Thyroid gland (tissue), 4 donors: Measurements from ENCODE around the gene OPTN. TPM values are rescaled to one million over a fixed set of nuclear protein-coding genes. Genes with fewer than 3 reads are reported as not detected.

Experiments
- DNase-seq, 2 donors: peaks; one replicate each; pipeline ENCODE4 v3.0.0-alpha.2; 2019
- H3K27ac ChIP-seq, 3 donors: fragments of 200-600 bp; sonication (generic); 1 replicate in 2 of 3; 2 replicates in 1 of 3; pipeline ENCODE4 v1.5.1; 2016 to 2019; ENCODE audit warnings: mild to moderate bottlenecking in 1 of 3, moderate library complexity in 1 of 3
- H3K27me3 ChIP-seq: fragments of 200-600 bp; sonication (generic); one replicate; pipeline ENCODE4 v1.5.1; 2019
- H3K36me3 ChIP-seq, 2 donors: fragments of 200-600 bp; sonication (generic); one replicate each; pipeline ENCODE4 v1.5.1; 2016 to 2019
- H3K4me1 ChIP-seq, 2 donors: fragments of 200-600 bp; sonication (generic); one replicate each; pipeline ENCODE4 v1.5.1; 2017 to 2019
- H3K4me3 ChIP-seq, 3 donors: fragments of 200-600 bp; sonication (generic); replicated peaks in 1 of 3; 1 replicate in 2 of 3; 2 replicates in 1 of 3; pipeline ENCODE4 v1.5.1; 2016; ENCODE audit warnings: mild to moderate bottlenecking in 1 of 3
- H3K9me3 ChIP-seq: fragments of 200-600 bp; sonication (generic); one replicate; pipeline ENCODE4 v1.5.1; 2017
- POLR2A ChIP-seq, 2 donors: fragments of 450-650 bp; IDR thresholded peaks; one replicate each; pipeline ENCODE4 v1.6.1; 2017; ENCODE audit warnings: antibody characterized with exemption in 2 of 2, mild to moderate bottlenecking in 2 of 2, moderate library complexity in 1 of 2
- WGBS, 2 donors: methylation state at CpG; one replicate each; pipeline ENCODE4 v1.1.5; 2017; 5-methylcytosine and 5-hydroxymethylcytosine counted together
- intact Hi-C: fragments of 100-400 bp; cut with DNase I; formaldehyde crosslinking; loops from one replicate; pipeline ENCODE4 v1.15.1; 2023
- total RNA-seq, 4 donors: library from RNA; depleted of rRNA; stranded (reverse); fragments of >200 nt; gene quantifications; one replicate each; pipeline ENCODE4 v1.2.3, GENCODE V29; 2016
- TF ChIP-seq, protein P1 (sequence below), 6 experiments: fragments of 200-600 bp in 3 of 6; fragments of 450-650 bp in 3 of 6; sonication (generic) in 3 of 6; IDR thresholded peaks; one replicate each; pipeline ENCODE4 v1.5.1; 2016 to 2019; ENCODE audit warnings: antibody characterized with exemption in 6 of 6, mild to moderate bottlenecking in 2 of 6, inconsistent platforms in 1 of 6, moderate library complexity in 1 of 6

The OPTN gene
- total RNA-seq, 4 donors from 2014 or later, result 19.9 to 39.5 (median 26.8) TPM

- intact Hi-C loops, result no loop called here
- Histone ChIP-seq H3K36me3 (no peaks in the 10 kb centered on the region), H3K4me1 (no peaks in the 10 kb centered on the region), H3K4me3 (no peak overlapping the region), H3K27ac (no peak overlapping the region), H3K9me3 (no peaks in the 10 kb centered on the region), H3K27me3 (no peaks in the 10 kb centered on the region)
- WGBS, 2 donors, result 96 to 97% methylated on average over 2 of the region's 2 CpGs
- no peak for DNase-seq
- TF ChIP-seq POLR2A (IDR thresholded peaks at IDR 0.05), result no peak
- TF ChIP-seq, protein P1, sequence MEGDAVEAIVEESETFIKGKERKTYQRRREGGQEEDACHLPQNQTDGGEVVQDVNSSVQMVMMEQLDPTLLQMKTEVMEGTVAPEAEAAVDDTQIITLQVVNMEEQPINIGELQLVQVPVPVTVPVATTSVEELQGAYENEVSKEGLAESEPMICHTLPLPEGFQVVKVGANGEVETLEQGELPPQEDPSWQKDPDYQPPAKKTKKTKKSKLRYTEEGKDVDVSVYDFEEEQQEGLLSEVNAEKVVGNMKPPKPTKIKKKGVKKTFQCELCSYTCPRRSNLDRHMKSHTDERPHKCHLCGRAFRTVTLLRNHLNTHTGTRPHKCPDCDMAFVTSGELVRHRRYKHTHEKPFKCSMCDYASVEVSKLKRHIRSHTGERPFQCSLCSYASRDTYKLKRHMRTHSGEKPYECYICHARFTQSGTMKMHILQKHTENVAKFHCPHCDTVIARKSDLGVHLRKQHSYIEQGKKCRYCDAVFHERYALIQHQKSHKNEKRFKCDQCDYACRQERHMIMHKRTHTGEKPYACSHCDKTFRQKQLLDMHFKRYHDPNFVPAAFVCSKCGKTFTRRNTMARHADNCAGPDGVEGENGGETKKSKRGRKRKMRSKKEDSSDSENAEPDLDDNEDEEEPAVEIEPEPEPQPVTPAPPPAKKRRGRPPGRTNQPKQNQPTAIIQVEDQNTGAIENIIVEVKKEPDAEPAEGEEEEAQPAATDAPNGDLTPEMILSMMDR (IDR thresholded peaks at IDR 0.05), result no peak
Observed at GRCh38 chr10:13068484-13068883, 31.5 kb upstream of the OPTN start.

DNA sequence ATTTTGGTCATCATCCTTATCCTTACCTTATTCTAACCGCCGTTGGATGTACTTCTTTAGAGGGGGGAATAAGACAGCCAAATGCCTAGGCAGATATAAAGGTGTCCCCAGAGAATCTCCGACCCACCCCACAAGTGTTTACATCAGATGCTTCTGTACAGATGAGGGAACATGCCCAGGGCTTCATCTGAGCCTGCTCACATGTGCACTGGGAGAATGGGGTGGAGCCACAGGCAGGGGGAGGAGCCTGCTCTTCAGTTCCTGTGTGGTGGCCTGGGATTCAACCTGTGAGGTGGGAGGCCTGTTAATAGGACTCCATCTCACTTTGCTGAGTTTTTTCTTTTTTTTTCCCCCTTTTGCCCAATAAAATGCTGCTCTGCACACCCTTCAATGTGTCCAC is 27.6 kb upstream of the OPTN start:
- Histone ChIP-seq H3K36me3 (no peaks in the 10 kb centered on the region), H3K27me3 (no peaks in the 10 kb centered on the region), H3K4me3 (no peak overlapping the region), H3K4me1 (no peaks in the 10 kb centered on the region), H3K27ac (no peak overlapping the region), H3K9me3 (no peaks in the 10 kb centered on the region)
- 98 to 100% methylated on average over 3 of the region's 3 CpGs for WGBS, 2 donors
- no peak for DNase-seq
- intact Hi-C loops, result loop anchor here (10.0 kb wide), 2 partner anchors 288 to 358 kb away; no protein-coding TSS in a partner anchor
- TF ChIP-seq, protein P1 (IDR thresholded peaks at IDR 0.05), result no peak
- TF ChIP-seq POLR2A (IDR thresholded peaks at IDR 0.05), result no peak

- Histone ChIP-seq H3K36me3 (no peaks in the 10 kb centered on the region), H3K4me3 (no peak overlapping the region), H3K27me3 (no peaks in the 10 kb centered on the region), H3K4me1 (no peaks in the 10 kb centered on the region), H3K27ac (no peak overlapping the region), H3K9me3 (no peaks in the 10 kb centered on the region)
- DNase-seq, result peak; percentile 63 to 77
- WGBS, 2 donors, result 25 to 27% methylated on average over 18 of the region's 18 CpGs
- intact Hi-C loops, result loop anchor here (10.0 kb wide), 2 partner anchors 290 to 360 kb away; no protein-coding TSS in a partner anchor
- TF ChIP-seq, protein P1 (IDR thresholded peaks at IDR 0.05), result peak; percentile 50 to 87 (median 66)
- no peak for TF ChIP-seq POLR2A (IDR thresholded peaks at IDR 0.05)
Observed at GRCh38 chr10:13074563-13075451, 25.2 kb upstream of the OPTN start.

- Histone ChIP-seq H3K4me3 (no peak overlapping the region), H3K27ac (no peak overlapping the region), H3K27me3 (no peaks in the 10 kb centered on the region), H3K4me1 (no peaks in the 10 kb centered on the region), H3K9me3 (no peaks in the 10 kb centered on the region), H3K36me3 (no peaks in the 10 kb centered on the region)
- intact Hi-C loops, result loop anchor here (10.0 kb wide), 2 partner anchors 294 to 364 kb away; no protein-coding TSS in a partner anchor
- 89% methylated on average over 16 of the region's 16 CpGs for WGBS, 2 donors
- no peak for TF ChIP-seq POLR2A (IDR thresholded peaks at IDR 0.05)
- TF ChIP-seq, protein P1 (IDR thresholded peaks at IDR 0.05), result no peak
- no peak for DNase-seq
Observed at GRCh38 chr10:13078912-13079775, 20.8 kb upstream of the OPTN start.
